Measurements from ENCODE around the gene SRA1. TPM values are rescaled to one million over a fixed set of nuclear protein-coding genes. Genes with fewer than 3 reads are reported as not detected.

Gene SRA1
- total RNA-seq, 1 experiment from 2014 or later, result 37.8 TPM

DNA sequence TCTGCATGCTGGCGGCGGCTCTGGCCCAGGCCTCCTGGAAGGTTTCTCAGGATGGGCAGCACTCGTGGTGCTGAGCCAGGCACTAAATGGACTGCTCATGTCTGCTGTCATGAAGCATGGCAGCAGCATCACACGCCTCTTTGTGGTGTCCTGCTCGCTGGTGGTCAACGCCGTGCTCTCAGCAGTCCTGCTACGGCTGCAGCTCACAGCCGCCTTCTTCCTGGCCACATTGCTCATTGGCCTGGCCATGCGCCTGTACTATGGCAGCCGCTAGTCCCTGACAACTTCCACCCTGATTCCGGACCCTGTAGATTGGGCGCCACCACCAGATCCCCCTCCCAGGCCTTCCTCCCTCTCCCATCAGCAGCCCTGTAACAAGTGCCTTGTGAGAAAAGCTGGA is 10.6 kb upstream of the SRA1 start:
- ATAC-seq (no peak), DNase-seq (ENCODE audit: low spot score) (no peak)
- TF ChIP-seq, protein P1, sequence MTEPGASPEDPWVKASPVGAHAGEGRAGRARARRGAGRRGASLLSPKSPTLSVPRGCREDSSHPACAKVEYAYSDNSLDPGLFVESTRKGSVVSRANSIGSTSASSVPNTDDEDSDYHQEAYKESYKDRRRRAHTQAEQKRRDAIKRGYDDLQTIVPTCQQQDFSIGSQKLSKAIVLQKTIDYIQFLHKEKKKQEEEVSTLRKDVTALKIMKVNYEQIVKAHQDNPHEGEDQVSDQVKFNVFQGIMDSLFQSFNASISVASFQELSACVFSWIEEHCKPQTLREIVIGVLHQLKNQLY (CRISPR knock-in tag; IDR thresholded peaks at IDR 0.05), result no peak
- TF ChIP-seq MYBL2 (CRISPR knock-in tag; IDR thresholded peaks at IDR 0.05) (no peak), RELA (CRISPR knock-in tag; IDR thresholded peaks at IDR 0.05; ENCODE audit: borderline replicate concordance) (no peak), FOXP1 (CRISPR knock-in tag; IDR thresholded peaks at IDR 0.05; ENCODE audit: borderline replicate concordance) (no peak), OVOL2 (CRISPR knock-in tag; IDR thresholded peaks at IDR 0.05; ENCODE audit: borderline replicate concordance) (no peak), TEAD4 (CRISPR knock-in tag; IDR thresholded peaks at IDR 0.05) (no peak), NR3C1 (CRISPR knock-in tag; conservative IDR thresholded peaks at IDR 0.05; ENCODE audit: low read depth) (no peak), ZNF138 (CRISPR knock-in tag; conservative IDR thresholded peaks at IDR 0.05) (no peak), ZNF416 (CRISPR knock-in tag; IDR thresholded peaks at IDR 0.05) (no peak), CREM (CRISPR knock-in tag; IDR thresholded peaks at IDR 0.05) (no peak)
- TF ChIP-seq, protein P2, sequence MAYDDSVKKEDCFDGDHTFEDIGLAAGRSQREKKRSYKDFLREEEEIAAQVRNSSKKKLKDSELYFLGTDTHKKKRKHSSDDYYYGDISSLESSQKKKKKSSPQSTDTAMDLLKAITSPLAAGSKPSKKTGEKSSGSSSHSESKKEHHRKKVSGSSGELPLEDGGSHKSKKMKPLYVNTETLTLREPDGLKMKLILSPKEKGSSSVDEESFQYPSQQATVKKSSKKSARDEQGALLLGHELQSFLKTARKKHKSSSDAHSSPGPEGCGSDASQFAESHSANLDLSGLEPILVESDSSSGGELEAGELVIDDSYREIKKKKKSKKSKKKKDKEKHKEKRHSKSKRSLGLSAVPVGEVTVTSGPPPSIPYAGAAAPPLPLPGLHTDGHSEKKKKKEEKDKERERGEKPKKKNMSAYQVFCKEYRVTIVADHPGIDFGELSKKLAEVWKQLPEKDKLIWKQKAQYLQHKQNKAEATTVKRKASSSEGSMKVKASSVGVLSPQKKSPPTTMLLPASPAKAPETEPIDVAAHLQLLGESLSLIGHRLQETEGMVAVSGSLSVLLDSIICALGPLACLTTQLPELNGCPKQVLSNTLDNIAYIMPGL (CRISPR knock-in tag; IDR thresholded peaks at IDR 0.05), result no peak
- TF ChIP-seq, protein P3, sequence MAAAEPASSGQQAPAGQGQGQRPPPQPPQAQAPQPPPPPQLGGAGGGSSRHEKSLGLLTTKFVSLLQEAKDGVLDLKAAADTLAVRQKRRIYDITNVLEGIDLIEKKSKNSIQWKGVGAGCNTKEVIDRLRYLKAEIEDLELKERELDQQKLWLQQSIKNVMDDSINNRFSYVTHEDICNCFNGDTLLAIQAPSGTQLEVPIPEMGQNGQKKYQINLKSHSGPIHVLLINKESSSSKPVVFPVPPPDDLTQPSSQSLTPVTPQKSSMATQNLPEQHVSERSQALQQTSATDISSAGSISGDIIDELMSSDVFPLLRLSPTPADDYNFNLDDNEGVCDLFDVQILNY (CRISPR knock-in tag; IDR thresholded peaks at IDR 0.05), result no peak
- TF ChIP-seq, protein P4, sequence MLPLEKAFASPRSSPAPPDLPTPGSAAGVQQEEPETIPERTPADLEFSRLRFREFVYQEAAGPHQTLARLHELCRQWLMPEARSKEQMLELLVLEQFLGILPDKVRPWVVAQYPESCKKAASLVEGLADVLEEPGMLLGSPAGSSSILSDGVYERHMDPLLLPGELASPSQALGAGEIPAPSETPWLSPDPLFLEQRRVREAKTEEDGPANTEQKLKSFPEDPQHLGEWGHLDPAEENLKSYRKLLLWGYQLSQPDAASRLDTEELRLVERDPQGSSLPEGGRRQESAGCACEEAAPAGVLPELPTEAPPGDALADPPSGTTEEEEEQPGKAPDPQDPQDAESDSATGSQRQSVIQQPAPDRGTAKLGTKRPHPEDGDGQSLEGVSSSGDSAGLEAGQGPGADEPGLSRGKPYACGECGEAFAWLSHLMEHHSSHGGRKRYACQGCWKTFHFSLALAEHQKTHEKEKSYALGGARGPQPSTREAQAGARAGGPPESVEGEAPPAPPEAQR (CRISPR knock-in tag; IDR thresholded peaks at IDR 0.05), result no peak
- TF ChIP-seq, protein P5, sequence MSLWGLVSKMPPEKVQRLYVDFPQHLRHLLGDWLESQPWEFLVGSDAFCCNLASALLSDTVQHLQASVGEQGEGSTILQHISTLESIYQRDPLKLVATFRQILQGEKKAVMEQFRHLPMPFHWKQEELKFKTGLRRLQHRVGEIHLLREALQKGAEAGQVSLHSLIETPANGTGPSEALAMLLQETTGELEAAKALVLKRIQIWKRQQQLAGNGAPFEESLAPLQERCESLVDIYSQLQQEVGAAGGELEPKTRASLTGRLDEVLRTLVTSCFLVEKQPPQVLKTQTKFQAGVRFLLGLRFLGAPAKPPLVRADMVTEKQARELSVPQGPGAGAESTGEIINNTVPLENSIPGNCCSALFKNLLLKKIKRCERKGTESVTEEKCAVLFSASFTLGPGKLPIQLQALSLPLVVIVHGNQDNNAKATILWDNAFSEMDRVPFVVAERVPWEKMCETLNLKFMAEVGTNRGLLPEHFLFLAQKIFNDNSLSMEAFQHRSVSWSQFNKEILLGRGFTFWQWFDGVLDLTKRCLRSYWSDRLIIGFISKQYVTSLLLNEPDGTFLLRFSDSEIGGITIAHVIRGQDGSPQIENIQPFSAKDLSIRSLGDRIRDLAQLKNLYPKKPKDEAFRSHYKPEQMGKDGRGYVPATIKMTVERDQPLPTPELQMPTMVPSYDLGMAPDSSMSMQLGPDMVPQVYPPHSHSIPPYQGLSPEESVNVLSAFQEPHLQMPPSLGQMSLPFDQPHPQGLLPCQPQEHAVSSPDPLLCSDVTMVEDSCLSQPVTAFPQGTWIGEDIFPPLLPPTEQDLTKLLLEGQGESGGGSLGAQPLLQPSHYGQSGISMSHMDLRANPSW (CRISPR knock-in tag; conservative IDR thresholded peaks at IDR 0.05; ENCODE audit: low read depth), result no peak
- TF ChIP-seq, protein P6, sequence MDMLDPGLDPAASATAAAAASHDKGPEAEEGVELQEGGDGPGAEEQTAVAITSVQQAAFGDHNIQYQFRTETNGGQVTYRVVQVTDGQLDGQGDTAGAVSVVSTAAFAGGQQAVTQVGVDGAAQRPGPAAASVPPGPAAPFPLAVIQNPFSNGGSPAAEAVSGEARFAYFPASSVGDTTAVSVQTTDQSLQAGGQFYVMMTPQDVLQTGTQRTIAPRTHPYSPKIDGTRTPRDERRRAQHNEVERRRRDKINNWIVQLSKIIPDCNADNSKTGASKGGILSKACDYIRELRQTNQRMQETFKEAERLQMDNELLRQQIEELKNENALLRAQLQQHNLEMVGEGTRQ (CRISPR knock-in tag; IDR thresholded peaks at IDR 0.05), result no peak
- Mint-ChIP-seq H3K27ac (no peak overlapping the region), H3K4me1 (peaks cover 19% of the 10 kb centered on the region), H3K27me3 (ENCODE audit: low read depth) (peaks cover 3% of the 10 kb centered on the region; the same call in 1 of the 2 replicates), H3K36me3 (peaks cover 15% of the 10 kb centered on the region), H3K4me3 (no peak overlapping the region), H3K9me3 (no peaks in the 10 kb centered on the region)
- ChIA-PET CTCF (no interaction called here), POLR2A (no interaction called here)

DNA sequence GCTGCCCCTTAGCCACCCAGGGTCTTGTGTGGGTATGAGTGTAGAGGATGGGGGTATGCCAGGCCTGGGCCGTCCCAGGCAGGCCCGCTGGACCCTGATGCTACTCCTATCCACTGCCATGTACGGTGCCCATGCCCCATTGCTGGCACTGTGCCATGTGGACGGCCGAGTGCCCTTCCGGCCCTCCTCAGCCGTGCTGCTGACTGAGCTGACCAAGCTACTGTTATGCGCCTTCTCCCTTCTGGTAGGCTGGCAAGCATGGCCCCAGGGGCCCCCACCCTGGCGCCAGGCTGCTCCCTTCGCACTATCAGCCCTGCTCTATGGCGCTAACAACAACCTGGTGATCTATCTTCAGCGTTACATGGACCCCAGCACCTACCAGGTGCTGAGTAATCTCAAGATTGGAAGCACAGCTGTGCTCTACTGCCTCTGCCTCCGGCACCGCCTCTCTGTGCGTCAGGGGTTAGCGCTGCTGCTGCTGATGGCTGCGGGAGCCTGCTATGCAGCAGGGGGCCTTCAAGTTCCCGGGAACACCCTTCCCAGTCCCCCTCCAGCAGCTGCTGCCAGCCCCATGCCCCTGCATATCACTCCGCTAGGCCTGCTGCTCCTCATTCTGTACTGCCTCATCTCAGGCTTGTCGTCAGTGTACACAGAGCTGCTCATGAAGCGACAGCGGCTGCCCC is 10.0 kb upstream of the SRA1 start:
- ChIA-PET POLR2A (interaction anchor here (4.4 kb wide), 1 partner anchor 19 kb away, joined by 29 read pairs; the partner anchor contains the start of gene EIF4EBP3), CTCF (interaction anchor here (0.6 to 1.1 kb wide), 2 partner anchors 68 to 203 kb away, joined by 3 read pairs; no protein-coding TSS in a partner anchor)
- H3K27ac Mint-ChIP-seq, result no peak overlapping the region
- ATAC-seq (no peak), DNase-seq (ENCODE audit: low spot score) (no peak)
- H3K4me1 Mint-ChIP-seq, result peaks cover 19% of the 10 kb centered on the region
- H3K9me3 Mint-ChIP-seq, result no peaks in the 10 kb centered on the region
- peaks cover 3% of the 10 kb centered on the region; the same call in 1 of the 2 replicates for H3K27me3 Mint-ChIP-seq (ENCODE audit: low read depth)
- peak overlapping the region; percentile 5; the same call in 1 of the 2 replicates for H3K4me3 Mint-ChIP-seq
- H3K36me3 Mint-ChIP-seq, result peaks cover 15% of the 10 kb centered on the region
- no peak for TF ChIP-seq HMGA2 (CRISPR knock-in tag; IDR thresholded peaks at IDR 0.05)
- TF ChIP-seq, protein P7, sequence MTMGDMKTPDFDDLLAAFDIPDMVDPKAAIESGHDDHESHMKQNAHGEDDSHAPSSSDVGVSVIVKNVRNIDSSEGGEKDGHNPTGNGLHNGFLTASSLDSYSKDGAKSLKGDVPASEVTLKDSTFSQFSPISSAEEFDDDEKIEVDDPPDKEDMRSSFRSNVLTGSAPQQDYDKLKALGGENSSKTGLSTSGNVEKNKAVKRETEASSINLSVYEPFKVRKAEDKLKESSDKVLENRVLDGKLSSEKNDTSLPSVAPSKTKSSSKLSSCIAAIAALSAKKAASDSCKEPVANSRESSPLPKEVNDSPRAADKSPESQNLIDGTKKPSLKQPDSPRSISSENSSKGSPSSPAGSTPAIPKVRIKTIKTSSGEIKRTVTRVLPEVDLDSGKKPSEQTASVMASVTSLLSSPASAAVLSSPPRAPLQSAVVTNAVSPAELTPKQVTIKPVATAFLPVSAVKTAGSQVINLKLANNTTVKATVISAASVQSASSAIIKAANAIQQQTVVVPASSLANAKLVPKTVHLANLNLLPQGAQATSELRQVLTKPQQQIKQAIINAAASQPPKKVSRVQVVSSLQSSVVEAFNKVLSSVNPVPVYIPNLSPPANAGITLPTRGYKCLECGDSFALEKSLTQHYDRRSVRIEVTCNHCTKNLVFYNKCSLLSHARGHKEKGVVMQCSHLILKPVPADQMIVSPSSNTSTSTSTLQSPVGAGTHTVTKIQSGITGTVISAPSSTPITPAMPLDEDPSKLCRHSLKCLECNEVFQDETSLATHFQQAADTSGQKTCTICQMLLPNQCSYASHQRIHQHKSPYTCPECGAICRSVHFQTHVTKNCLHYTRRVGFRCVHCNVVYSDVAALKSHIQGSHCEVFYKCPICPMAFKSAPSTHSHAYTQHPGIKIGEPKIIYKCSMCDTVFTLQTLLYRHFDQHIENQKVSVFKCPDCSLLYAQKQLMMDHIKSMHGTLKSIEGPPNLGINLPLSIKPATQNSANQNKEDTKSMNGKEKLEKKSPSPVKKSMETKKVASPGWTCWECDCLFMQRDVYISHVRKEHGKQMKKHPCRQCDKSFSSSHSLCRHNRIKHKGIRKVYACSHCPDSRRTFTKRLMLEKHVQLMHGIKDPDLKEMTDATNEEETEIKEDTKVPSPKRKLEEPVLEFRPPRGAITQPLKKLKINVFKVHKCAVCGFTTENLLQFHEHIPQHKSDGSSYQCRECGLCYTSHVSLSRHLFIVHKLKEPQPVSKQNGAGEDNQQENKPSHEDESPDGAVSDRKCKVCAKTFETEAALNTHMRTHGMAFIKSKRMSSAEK (CRISPR knock-in tag; IDR thresholded peaks at IDR 0.05; ENCODE audit: borderline replicate concordance), result no peak
- TF ChIP-seq, protein P8, sequence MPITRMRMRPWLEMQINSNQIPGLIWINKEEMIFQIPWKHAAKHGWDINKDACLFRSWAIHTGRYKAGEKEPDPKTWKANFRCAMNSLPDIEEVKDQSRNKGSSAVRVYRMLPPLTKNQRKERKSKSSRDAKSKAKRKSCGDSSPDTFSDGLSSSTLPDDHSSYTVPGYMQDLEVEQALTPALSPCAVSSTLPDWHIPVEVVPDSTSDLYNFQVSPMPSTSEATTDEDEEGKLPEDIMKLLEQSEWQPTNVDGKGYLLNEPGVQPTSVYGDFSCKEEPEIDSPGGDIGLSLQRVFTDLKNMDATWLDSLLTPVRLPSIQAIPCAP (CRISPR knock-in tag; IDR thresholded peaks at IDR 0.05), result no peak
- no peak for TF ChIP-seq CREM (CRISPR knock-in tag; IDR thresholded peaks at IDR 0.05)
